Endothelial cell of umbilical vein (primary cell): ENCODE measurements around the gene TDRKH. TPM values are rescaled to one million over a fixed set of nuclear protein-coding genes. Genes with fewer than 3 reads are reported as not detected.

ENCODE experiments used
- BruUV-seq: library from RNA; stranded (reverse); fragments of 400-500 nt; replicated peaks from 2 replicates; lab custom pipeline; 2021; lab: Mats Ljungman, UMichigan
- CTCF ChIA-PET: fragments of 300-600, 350-600 bp; sonication (Branson Sonifier 250); formaldehyde crosslinking; loops from one replicate; lab custom pipeline; 2021; ENCODE audit warnings: antibody characterized with exemption, inconsistent platforms; lab: Charles Lee
- POLR2A ChIA-PET: fragments of 300-600, 350-600 bp; sonication (Branson Sonifier 250); formaldehyde crosslinking; loops from one replicate; lab custom pipeline; 2021; ENCODE audit warnings: antibody characterized with exemption, inconsistent platforms; lab: Charles Lee
- DNase-seq: peaks from one replicate; pipeline ENCODE4 v3.0.0-alpha.2; 2011; ENCODE audit warnings: low read depth, low spot score
- FAIRE-seq: peaks from 2 replicates; lab custom pipeline; 2011; peaks lifted over from hg19 to GRCh38; lab: Jason Lieb, UNC
- H2AFZ ChIP-seq: 2 replicates; pipeline ENCODE4 v1.6.0; 2012; ENCODE audit warnings: low read depth, low read length, control low read depth, inconsistent platforms
- H3K27ac ChIP-seq: 2 replicates; pipeline ENCODE4 v1.5.1; 2011; ENCODE audit warnings: low read depth, mild to moderate bottlenecking, control low read depth, low read length, moderate library complexity; ENCODE audit not compliant: insufficient read depth
- H3K27me3 ChIP-seq, 2 experiments: 2 replicates each; pipeline versions ENCODE4 v1.6.0 to v1.6.1; 2011; ENCODE audit warnings: low read length in 2 of 2, mixed read lengths in 1 of 2; ENCODE audit not compliant: control insufficient read depth in 2 of 2, insufficient read depth in 2 of 2
- H3K36me3 ChIP-seq, 2 experiments: 2 replicates in 1 of 2; 3 replicates in 1 of 2; pipeline ENCODE4 v1.5.1; 2011; ENCODE audit warnings: low read length in 2 of 2, mild to moderate bottlenecking in 1 of 2, moderate library complexity in 1 of 2; ENCODE audit not compliant: control insufficient read depth in 2 of 2, insufficient read depth in 2 of 2; ENCODE audit errors: extremely low read depth in 1 of 2
- H3K4me1 ChIP-seq: 3 replicates; pipeline ENCODE4 v1.5.1; 2011; ENCODE audit warnings: mild to moderate bottlenecking, low read length; ENCODE audit not compliant: control insufficient read depth, insufficient read depth; ENCODE audit errors: extremely low read depth
- H3K4me2 ChIP-seq: 2 replicates; pipeline ENCODE4 v1.6.1; 2011; ENCODE audit warnings: low read length, control low read depth, mixed read lengths; ENCODE audit not compliant: insufficient read depth
- H3K4me3 ChIP-seq, 3 experiments: fragments of 200-600 bp in 1 of 3; sonication (generic), shearing (Covaris generic) in 1 of 3; replicated peaks in 1 of 3; 2 replicates each; pipeline ENCODE4 v1.5.1; 2011 to 2016; ENCODE audit warnings: control low read depth in 3 of 3, low read length in 3 of 3, mild to moderate bottlenecking in 2 of 3, inconsistent platforms in 1 of 3, low read depth in 1 of 3, moderate library complexity in 1 of 3; ENCODE audit not compliant: insufficient read depth in 1 of 3
- H3K79me2 ChIP-seq: 2 replicates; pipeline ENCODE4 v1.6.0; 2012; ENCODE audit warnings: low read length, inconsistent platforms; ENCODE audit not compliant: control insufficient read depth, insufficient read depth
- H3K9ac ChIP-seq: replicated peaks from 2 replicates; pipeline ENCODE3; 2011; ENCODE audit warnings: low read length, control low read depth; ENCODE audit not compliant: insufficient read depth; ENCODE audit errors: extremely low read depth
- H3K9me1 ChIP-seq: replicated peaks from 3 replicates; pipeline ENCODE4 v1.6.0; 2011; ENCODE audit warnings: mild to moderate bottlenecking, low read length; ENCODE audit not compliant: control insufficient read depth, insufficient read depth; ENCODE audit errors: extremely low read depth
- H3K9me3 ChIP-seq: replicated peaks from 2 replicates; pipeline ENCODE4 v1.5.1; 2012; ENCODE audit warnings: low read length, inconsistent platforms; ENCODE audit not compliant: control insufficient read depth, insufficient read depth
- H4K20me1 ChIP-seq: replicated peaks from 2 replicates; pipeline ENCODE3; 2011; ENCODE audit warnings: mild to moderate bottlenecking, low read length; ENCODE audit not compliant: control insufficient read depth, insufficient read depth; ENCODE audit errors: extremely low read depth
- CTCF ChIP-seq, 2 donors: IDR thresholded peaks; 1 replicate in 1 of 2; 2 replicates in 1 of 2; pipeline ENCODE4 v1.5.1; 2011; ENCODE audit warnings: low read length in 2 of 2, mild to moderate bottlenecking in 2 of 2, moderate library complexity in 2 of 2, control low read depth in 1 of 2, inconsistent platforms in 1 of 2, low read depth in 1 of 2; ENCODE audit not compliant: insufficient read depth in 1 of 2; ENCODE audit errors: extremely low read depth in 1 of 2
- EZH2 ChIP-seq: IDR thresholded peaks from 2 replicates; pipeline ENCODE4 v1.6.1; 2012; ENCODE audit warnings: borderline replicate concordance, low read depth, mild to moderate bottlenecking, moderate library complexity, low read length, inconsistent platforms; ENCODE audit not compliant: severe bottlenecking
- FOS ChIP-seq: IDR thresholded peaks from 2 replicates; pipeline ENCODE4 v1.6.1; 2011; ENCODE audit warnings: mild to moderate bottlenecking, low read length, moderate library complexity, borderline replicate concordance; ENCODE audit not compliant: insufficient read depth
- GATA2 ChIP-seq: IDR thresholded peaks from 2 replicates; pipeline ENCODE4 v1.7.0; 2011; ENCODE audit warnings: low read depth, mild to moderate bottlenecking, moderate library complexity, mixed read lengths, low read length; ENCODE audit not compliant: insufficient read length, insufficient read depth
- JUN ChIP-seq: IDR thresholded peaks from 2 replicates; pipeline ENCODE4 v1.6.1; 2011; ENCODE audit warnings: borderline replicate concordance, low read depth; ENCODE audit not compliant: insufficient read length, insufficient read depth
- MAX ChIP-seq: IDR thresholded peaks from 2 replicates; pipeline ENCODE4 v1.6.1; 2011; ENCODE audit not compliant: insufficient read depth, insufficient read length
- MYC ChIP-seq: IDR thresholded peaks from one replicate; pipeline ENCODE4 v1.6.1; 2011; ENCODE audit warnings: mild to moderate bottlenecking, low read depth, low read length
- POLR2A ChIP-seq: IDR thresholded peaks from 2 replicates; pipeline ENCODE4 v1.6.1; 2012; ENCODE audit warnings: low read depth, mild to moderate bottlenecking, control low read depth, low read length
- POLR2AphosphoS5 ChIP-seq: IDR thresholded peaks from 2 replicates; pipeline ENCODE4 v1.6.1; 2012; ENCODE audit warnings: low read depth, mild to moderate bottlenecking, control low read depth, low read length, moderate library complexity; ENCODE audit not compliant: insufficient read depth
- dilution Hi-C: fragments of 300-500 bp; cut with MboI; formaldehyde crosslinking; loops from one replicate; pipeline ENCODE4 v1.15.0; 2019; ENCODE audit warnings: low sequenced_read_pairs; ENCODE audit not compliant: extremely low pct_ligation_motif_present
- intact Hi-C: fragments of 100-400 bp; cut with micrococcal nuclease; formaldehyde crosslinking; loops from one replicate; pipeline ENCODE4 v1.10.0; 2022
- polyA plus RNA-seq, 4 experiments: library from polyadenylated mRNA; depleted of rRNA in 3 of 4; stranded (reverse) in 3 of 4; unstranded in 1 of 4; fragments of >200 nt; gene quantifications; 2 replicates each; pipeline versions ENCODE4 v1.2.1 to v1.2.3, GENCODE V29; 2011 to 2012; ENCODE audit warnings: missing spikeins in 1 of 4
- total RNA-seq: library from RNA; stranded (reverse); gene quantifications from 2 replicates; pipeline ENCODE4 v1.2.3, GENCODE V29; 2021

The TDRKH gene
- total and polyA plus RNA-seq, 2 donors (not counting 3 experiments of a cell fraction or from before 2014, with no cell fraction given): 3.9 to 9.6 TPM

GRCh38 chr1:151729966-151730291 is 60.4 kb downstream of the TDRKH start:
- Histone ChIP-seq H3K9me1 (no peaks in the 10 kb centered on the region), H3K27me3 (peaks cover 20 to 22% of the 10 kb centered on the region in 2 experiments), H3K4me2 (no peak overlapping the region), H3K36me3 (no peaks in the 10 kb centered on the region), H2AFZ (no peak overlapping the region), H3K4me1 (no peaks in the 10 kb centered on the region), H3K4me3 (no peak overlapping the region), H4K20me1 (no peaks in the 10 kb centered on the region), H3K9ac (no peak overlapping the region), H3K79me2 (no peaks in the 10 kb centered on the region), H3K27ac (no peak overlapping the region), H3K9me3 (no peaks in the 10 kb centered on the region)
- CTCF ChIA-PET: interaction anchor here (1.4 kb wide), 1 partner anchor 107 kb away, joined by 3 read pairs; no protein-coding TSS in a partner anchor
- FAIRE-seq: no peak
- no peak for DNase-seq
- dilution Hi-C loops: no loop called here
- POLR2A ChIA-PET: no interaction called here
- intact Hi-C loops: no loop called here
- no TSS peak for BruUV-seq
- no peak for TF ChIP-seq MAX
- TF ChIP-seq POLR2AphosphoS5: no peak
- no peak for TF ChIP-seq EZH2
- TF ChIP-seq MYC: no peak
- TF ChIP-seq GATA2: no peak
- no peak for TF ChIP-seq JUN
- TF ChIP-seq POLR2A: no peak
- TF ChIP-seq FOS: no peak
- no peak for TF ChIP-seq CTCF (IDR thresholded peaks at IDR 0.05; ENCODE audit: extremely low read depth in 1 of 2, insufficient read depth in 1 of 2, low read depth in 1 of 2, low read length in 2 of 2)
